Vagina (tissue), 2 donors: ENCODE results near the gene MOB1A.
"Not testable (repeated sequence)": the region's sequence is repeated elsewhere in the genome, so short reads cannot be mapped to it uniquely, and the experiment has no call there.

ENCODE experiments used
- POLR2A ChIP-seq, 2 donors: fragments of 450-650 bp; IDR thresholded peaks; one replicate each; pipeline ENCODE4 v1.6.1; 2017; ENCODE audit warnings: antibody characterized with exemption in 2 of 2, mild to moderate bottlenecking in 2 of 2, moderate library complexity in 2 of 2
- POLR2AphosphoS5 ChIP-seq, 2 donors: sonication (generic); formaldehyde crosslinking; IDR thresholded peaks; one replicate each; pipeline ENCODE4 v1.9.0; 2017; ENCODE audit warnings: antibody characterized with exemption in 2 of 2, mild to moderate bottlenecking in 2 of 2, low read depth in 1 of 2; ENCODE audit not compliant: insufficient read depth in 1 of 2
- TF ChIP-seq, protein P1 (sequence below), 3 experiments: fragments of 450-650 bp in 2 of 3; fragments of 200-600 bp in 1 of 3; sonication (generic) in 1 of 3; IDR thresholded peaks; one replicate each; pipeline ENCODE4 v1.5.1; 2017 to 2019; ENCODE audit warnings: antibody characterized with exemption in 3 of 3, mild to moderate bottlenecking in 2 of 3, moderate library complexity in 2 of 3

DNA sequence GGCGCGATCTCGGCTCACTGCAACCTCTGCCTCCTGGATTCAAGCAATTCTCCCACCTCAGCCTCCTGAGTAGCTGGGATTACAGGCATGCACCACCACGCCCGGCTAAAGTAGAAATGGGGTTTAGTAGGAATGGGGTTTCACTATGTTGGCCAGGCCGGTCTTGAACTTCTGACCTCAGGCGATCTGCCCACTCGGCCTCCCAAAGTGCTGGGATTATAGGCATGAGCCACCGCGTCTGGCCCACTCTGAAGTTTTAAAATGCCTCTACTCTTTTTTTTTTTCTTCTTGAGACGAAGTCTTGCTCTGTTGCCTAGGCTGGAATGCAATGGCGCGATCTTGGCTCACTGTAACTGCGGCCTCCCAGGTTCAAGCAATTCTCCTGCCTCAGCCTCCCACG is 8.0 kb upstream of the MOB1A start:
- TF ChIP-seq, protein P1, sequence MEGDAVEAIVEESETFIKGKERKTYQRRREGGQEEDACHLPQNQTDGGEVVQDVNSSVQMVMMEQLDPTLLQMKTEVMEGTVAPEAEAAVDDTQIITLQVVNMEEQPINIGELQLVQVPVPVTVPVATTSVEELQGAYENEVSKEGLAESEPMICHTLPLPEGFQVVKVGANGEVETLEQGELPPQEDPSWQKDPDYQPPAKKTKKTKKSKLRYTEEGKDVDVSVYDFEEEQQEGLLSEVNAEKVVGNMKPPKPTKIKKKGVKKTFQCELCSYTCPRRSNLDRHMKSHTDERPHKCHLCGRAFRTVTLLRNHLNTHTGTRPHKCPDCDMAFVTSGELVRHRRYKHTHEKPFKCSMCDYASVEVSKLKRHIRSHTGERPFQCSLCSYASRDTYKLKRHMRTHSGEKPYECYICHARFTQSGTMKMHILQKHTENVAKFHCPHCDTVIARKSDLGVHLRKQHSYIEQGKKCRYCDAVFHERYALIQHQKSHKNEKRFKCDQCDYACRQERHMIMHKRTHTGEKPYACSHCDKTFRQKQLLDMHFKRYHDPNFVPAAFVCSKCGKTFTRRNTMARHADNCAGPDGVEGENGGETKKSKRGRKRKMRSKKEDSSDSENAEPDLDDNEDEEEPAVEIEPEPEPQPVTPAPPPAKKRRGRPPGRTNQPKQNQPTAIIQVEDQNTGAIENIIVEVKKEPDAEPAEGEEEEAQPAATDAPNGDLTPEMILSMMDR (IDR thresholded peaks at IDR 0.05), result not testable (repeated sequence)
- not testable (repeated sequence) for TF ChIP-seq POLR2AphosphoS5 (IDR thresholded peaks at IDR 0.05; ENCODE audit: insufficient read depth in 1 of 2, low read depth in 1 of 2); POLR2A (IDR thresholded peaks at IDR 0.05)
